Kidney epithelial cell (primary cell): ENCODE measurements around the gene CYP4V2. TPM values are rescaled to one million over a fixed set of nuclear protein-coding genes. Genes with fewer than 3 reads are reported as not detected.

ENCODE experiments used
- DNase-seq: peaks from one replicate; pipeline ENCODE4 v3.0.0-alpha.2; 2010; ENCODE audit warnings: low read depth
- H3K27me3 ChIP-seq: 2 replicates; pipeline ENCODE4 v1.6.0; 2011; ENCODE audit warnings: low read length; ENCODE audit not compliant: control insufficient read depth, insufficient read depth
- H3K36me3 ChIP-seq: 2 replicates; pipeline ENCODE4 v1.5.1; 2011; ENCODE audit warnings: low read length; ENCODE audit not compliant: control insufficient read depth, insufficient read depth
- H3K4me3 ChIP-seq: 2 replicates; pipeline ENCODE4 v1.5.1; 2011; ENCODE audit warnings: low read depth, mild to moderate bottlenecking, control low read depth, low read length
- total RNA-seq: library from RNA; depleted of rRNA; stranded (reverse); fragments of >200 nt; gene quantifications from 2 replicates; pipeline ENCODE4 v1.2.3, GENCODE V29; 2015
- TF ChIP-seq, protein P1 (sequence below): IDR thresholded peaks from 2 replicates; pipeline ENCODE4 v1.5.1; 2011; ENCODE audit warnings: mild to moderate bottlenecking, moderate library complexity, low read length, control low read depth, inconsistent platforms; ENCODE audit not compliant: insufficient read depth, poor library complexity, severe bottlenecking

CYP4V2 gene
- total RNA-seq, 1 donor from 2014 or later = 30.2 TPM

DNA sequence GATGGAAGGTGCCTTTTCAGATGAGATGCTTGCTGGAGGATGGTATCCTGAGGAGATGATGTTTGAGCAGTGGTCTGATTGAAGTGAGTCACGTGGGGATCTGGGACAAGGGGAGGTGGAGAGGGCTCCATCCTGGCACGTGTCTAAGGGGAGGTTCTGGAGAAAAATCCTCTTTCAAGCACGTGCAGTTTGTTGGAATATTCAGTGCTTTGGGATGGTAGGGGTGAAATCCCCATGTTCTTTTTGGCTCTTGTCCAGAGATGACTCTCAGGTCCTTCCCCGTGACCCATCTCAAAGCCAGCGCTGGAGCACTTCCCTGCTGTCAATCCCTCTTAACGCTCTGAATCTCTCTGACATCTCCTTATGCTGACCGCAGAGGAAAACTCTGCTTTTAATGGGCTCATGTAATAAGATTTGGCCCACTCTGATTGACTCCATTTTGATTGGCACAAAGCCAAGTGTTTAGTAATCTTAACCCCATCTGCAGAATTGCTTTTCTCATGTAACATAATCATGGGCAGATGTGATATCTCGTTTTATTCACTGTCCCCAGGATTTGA is 25.2 kb downstream of the CYP4V2 start:
- H3K27me3 ChIP-seq = no peaks in the 10 kb centered on the region
- no peak overlapping the region for H3K4me3 ChIP-seq
- DNase-seq = no peak
- H3K36me3 ChIP-seq = no peaks in the 10 kb centered on the region
- TF ChIP-seq, protein P1, sequence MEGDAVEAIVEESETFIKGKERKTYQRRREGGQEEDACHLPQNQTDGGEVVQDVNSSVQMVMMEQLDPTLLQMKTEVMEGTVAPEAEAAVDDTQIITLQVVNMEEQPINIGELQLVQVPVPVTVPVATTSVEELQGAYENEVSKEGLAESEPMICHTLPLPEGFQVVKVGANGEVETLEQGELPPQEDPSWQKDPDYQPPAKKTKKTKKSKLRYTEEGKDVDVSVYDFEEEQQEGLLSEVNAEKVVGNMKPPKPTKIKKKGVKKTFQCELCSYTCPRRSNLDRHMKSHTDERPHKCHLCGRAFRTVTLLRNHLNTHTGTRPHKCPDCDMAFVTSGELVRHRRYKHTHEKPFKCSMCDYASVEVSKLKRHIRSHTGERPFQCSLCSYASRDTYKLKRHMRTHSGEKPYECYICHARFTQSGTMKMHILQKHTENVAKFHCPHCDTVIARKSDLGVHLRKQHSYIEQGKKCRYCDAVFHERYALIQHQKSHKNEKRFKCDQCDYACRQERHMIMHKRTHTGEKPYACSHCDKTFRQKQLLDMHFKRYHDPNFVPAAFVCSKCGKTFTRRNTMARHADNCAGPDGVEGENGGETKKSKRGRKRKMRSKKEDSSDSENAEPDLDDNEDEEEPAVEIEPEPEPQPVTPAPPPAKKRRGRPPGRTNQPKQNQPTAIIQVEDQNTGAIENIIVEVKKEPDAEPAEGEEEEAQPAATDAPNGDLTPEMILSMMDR = no peak

DNA sequence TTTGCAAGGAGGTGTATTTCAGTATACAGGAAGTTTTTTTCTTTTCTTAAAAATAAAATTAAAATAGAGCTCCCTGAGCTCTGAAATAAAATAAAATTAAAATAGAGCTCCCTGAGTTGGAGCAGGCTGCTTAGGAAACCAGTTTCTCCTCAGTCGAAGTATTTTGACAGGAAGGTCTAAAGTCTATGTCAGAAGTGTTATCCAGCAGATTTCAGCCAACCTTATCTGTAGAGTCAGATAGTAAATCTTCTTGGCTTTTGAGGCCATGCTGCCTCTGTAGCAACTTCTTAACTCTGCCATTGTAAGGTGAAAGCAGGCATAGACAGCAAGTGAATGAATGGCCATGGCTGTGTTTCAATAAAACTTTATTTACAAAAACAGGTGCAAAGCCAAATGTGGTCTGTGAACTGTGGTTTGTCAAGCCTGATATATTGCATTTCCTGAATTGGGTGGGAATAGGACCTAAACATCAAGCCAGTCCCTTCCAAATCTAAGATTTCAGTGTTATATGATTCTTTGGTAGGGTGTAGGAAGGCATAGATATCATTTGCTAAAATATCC is 26.4 kb downstream of the CYP4V2 start:
- DNase-seq = no peak
- Histone ChIP-seq H3K4me3 (no peak overlapping the region), H3K36me3 (no peaks in the 10 kb centered on the region), H3K27me3 (no peaks in the 10 kb centered on the region)
- TF ChIP-seq, protein P1 = no peak

DNA sequence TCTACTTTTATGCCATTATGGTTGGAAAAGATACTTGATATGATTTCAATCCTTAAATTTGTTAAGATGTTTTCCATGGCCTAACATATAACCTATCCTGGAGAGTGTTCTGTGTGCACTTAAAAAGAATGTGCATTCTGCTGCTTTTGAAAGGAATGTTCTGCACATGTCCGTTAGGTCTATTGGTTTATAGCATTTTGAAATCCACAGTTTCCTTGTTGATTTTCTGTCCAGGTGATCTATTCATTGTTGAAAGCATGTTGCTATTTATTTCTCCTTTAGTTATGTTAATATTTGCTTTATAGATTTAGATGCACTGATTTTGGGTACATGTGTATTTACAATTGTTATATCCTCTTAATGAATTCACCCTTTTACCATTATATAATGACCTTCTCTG is 30.3 kb downstream of the CYP4V2 start:
- TF ChIP-seq, protein P1 = no peak
- DNase-seq = no peak
- Histone ChIP-seq H3K27me3 (no peaks in the 10 kb centered on the region), H3K4me3 (no peak overlapping the region), H3K36me3 (no peaks in the 10 kb centered on the region)

DNA sequence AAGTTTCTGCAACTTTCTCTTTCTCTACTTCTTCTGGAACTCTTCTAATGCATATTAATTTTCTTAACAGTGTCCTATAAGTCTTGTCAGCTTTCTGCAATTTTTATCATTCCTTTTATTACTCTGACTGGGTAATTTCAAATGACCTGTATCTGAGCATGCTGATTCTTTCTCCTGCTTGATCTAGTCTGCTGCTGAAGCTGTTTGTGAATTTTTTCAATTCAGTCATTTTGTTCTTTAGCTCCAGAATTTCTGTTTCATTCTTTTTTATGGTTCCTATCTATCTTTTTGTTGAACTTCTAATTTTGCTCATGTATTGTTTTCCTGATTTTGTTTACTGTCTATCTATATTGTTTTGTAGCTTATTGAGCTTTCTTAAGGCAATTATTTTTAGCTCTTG is 34.5 kb downstream of the CYP4V2 start:
- no peak for DNase-seq
- TF ChIP-seq, protein P1 = no peak
- no peak overlapping the region for H3K4me3 ChIP-seq
- H3K36me3 ChIP-seq = no peaks in the 10 kb centered on the region
- no peaks in the 10 kb centered on the region for H3K27me3 ChIP-seq

DNA sequence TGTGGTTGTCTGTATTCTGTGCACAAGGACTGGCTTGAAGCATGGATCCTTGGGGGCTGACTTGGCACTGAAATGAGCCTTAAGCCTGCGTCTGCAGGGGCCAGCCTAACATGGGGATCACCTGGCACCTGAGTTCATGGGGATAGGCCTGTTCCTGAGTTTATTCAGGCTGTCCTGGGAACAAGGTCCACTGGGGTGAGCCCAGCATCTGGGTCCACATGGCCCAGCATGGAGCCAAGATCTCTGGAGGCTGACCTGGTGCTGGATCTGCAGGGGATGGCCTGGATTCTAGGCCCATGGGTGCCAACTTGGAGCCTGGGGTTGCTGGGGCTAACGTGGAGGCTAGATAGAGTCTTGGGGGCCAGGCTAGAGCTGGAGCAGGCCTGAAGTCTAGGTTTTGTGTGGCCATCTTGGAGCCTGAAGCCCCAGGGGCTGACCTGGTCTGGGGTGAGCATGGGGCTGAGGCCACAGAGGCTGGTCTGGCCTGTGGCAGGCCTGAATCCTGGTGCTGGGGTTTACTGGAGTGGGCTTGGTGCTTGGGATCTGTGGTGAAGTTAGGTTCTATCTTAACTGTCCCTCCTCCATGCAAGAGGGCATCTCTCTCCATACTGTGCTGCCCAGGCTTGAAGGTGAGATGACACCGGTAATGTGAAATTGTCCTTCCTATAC is 35.3 kb downstream of the CYP4V2 start:
- TF ChIP-seq, protein P1 = no peak
- Histone ChIP-seq H3K36me3 (no peaks in the 10 kb centered on the region), H3K27me3 (no peaks in the 10 kb centered on the region), H3K4me3 (no peak overlapping the region)
- no peak for DNase-seq
